HCT116 (cell line): Measurements from ENCODE around the gene SEC16A. TPM values are rescaled to one million over a fixed set of nuclear protein-coding genes. Genes with fewer than 3 reads are reported as not detected.

ENCODE experiments used
- ATAC-seq: fragments of 200-7000 bp; cut with Tn5 transposase; 2 replicates; pipeline ENCODE4 v1.9.1; 2020; ENCODE audit warnings: mild to moderate bottlenecking, moderate library complexity
- BruUV-seq: library from RNA; stranded (reverse); fragments of 400-500 nt; replicated peaks from 2 replicates; lab custom pipeline; 2021; lab: Mats Ljungman, UMichigan
- CTCF ChIA-PET: fragments of 300-600 bp; sonication (Branson Sonifier 250); formaldehyde crosslinking; loops from one replicate; lab custom pipeline; 2021; ENCODE audit warnings: antibody characterized with exemption; lab: Charles Lee
- POLR2A ChIA-PET: fragments of 300-600, 350-600 bp; sonication (Branson Sonifier 250); formaldehyde crosslinking; loops from one replicate; lab custom pipeline; 2021; ENCODE audit warnings: antibody characterized with exemption; lab: Charles Lee
- RAD21 ChIA-PET, 2 experiments: fragments of 300-600 bp; sonication (Branson Sonifier 250); formaldehyde crosslinking; loops; one replicate each; lab custom pipeline; 2023; ENCODE audit warnings: low total read pairs in 2 of 2; ENCODE audit not compliant: uncharacterized antibody in 2 of 2, unreplicated experiment in 2 of 2, low non-redundant PET in 1 of 2; lab: Charles Lee
- DNase-seq: peaks from one replicate; pipeline ENCODE4 v3.0.0-alpha.2; 2010; ENCODE audit warnings: low read depth, low spot score
- H2AFZ ChIP-seq: fragments of 200-600 bp; shearing (Covaris generic), sonication (generic); 2 replicates; pipeline ENCODE4 v1.6.1; 2017; ENCODE audit warnings: low read depth, mixed run types, mixed read lengths, antibody characterized with exemption, low read length; ENCODE audit not compliant: poor library complexity, severe bottlenecking
- H3K27ac ChIP-seq: 2 replicates; pipeline ENCODE4 v1.5.1; 2012; ENCODE audit warnings: low read depth, low read length
- H3K27me3 ChIP-seq: fragments of 200-600 bp; sonication (generic); 2 replicates; pipeline ENCODE4 v1.6.1; 2016; ENCODE audit warnings: mixed run types, low read length, mixed read lengths; ENCODE audit not compliant: insufficient read depth
- H3K36me3 ChIP-seq, 2 experiments: fragments of 200-500 bp in 1 of 2; fragments of 200-600 bp in 1 of 2; sonication (Bioruptor generic) in 1 of 2; sonication (generic) in 1 of 2; 2 replicates each; pipeline versions ENCODE4 v1.5.1 to v1.6.1; 2014 to 2016; ENCODE audit warnings: low read length in 2 of 2, inconsistent platforms in 1 of 2, mixed read lengths in 1 of 2, mixed run types in 1 of 2; ENCODE audit not compliant: insufficient read depth in 2 of 2, control insufficient read depth in 1 of 2
- H3K4me1 ChIP-seq, 2 experiments: fragments of 200-600 bp in 1 of 2; sonication (generic) in 1 of 2; 2 replicates each; pipeline versions ENCODE4 v1.5.1 to v1.6.1; 2012 to 2017; ENCODE audit warnings: low read length in 2 of 2, inconsistent platforms in 1 of 2, mild to moderate bottlenecking in 1 of 2, mixed read lengths in 1 of 2, mixed run types in 1 of 2, moderate library complexity in 1 of 2; ENCODE audit not compliant: insufficient read depth in 2 of 2, control insufficient read depth in 1 of 2
- H3K4me2 ChIP-seq: fragments of 200-600 bp; sonication (generic); 2 replicates; pipeline ENCODE4 v1.6.1; 2017; ENCODE audit warnings: mixed run types, low read length, mixed read lengths
- H3K4me3 ChIP-seq, 2 experiments: fragments of 200-600 bp in 1 of 2; sonication (generic) in 1 of 2; replicated peaks in 1 of 2; 2 replicates each; pipeline ENCODE4 v1.5.1; 2011 to 2016; ENCODE audit warnings: low read length in 2 of 2, control low read depth in 1 of 2, low read depth in 1 of 2, mild to moderate bottlenecking in 1 of 2, mixed read lengths in 1 of 2, mixed run types in 1 of 2
- H3K79me2 ChIP-seq: fragments of 200-600 bp; sonication (generic); 2 replicates; pipeline ENCODE4 v1.6.1; 2017; ENCODE audit warnings: mild to moderate bottlenecking, mixed run types, low read length, moderate library complexity, mixed read lengths; ENCODE audit not compliant: insufficient read depth
- H3K9ac ChIP-seq: fragments of 200-600 bp; sonication (generic); 2 replicates; pipeline ENCODE4 v1.6.1; 2016; ENCODE audit warnings: low read length, mixed read lengths
- H3K9me2 ChIP-seq: fragments of 200-600 bp; sonication (generic), shearing (Covaris generic); 2 replicates; pipeline ENCODE4 v1.6.1; 2017; ENCODE audit warnings: mixed run types, mild to moderate bottlenecking, moderate library complexity; ENCODE audit not compliant: insufficient read depth
- H3K9me3 ChIP-seq, 2 experiments: fragments of 200-500 bp in 1 of 2; fragments of 200-600 bp in 1 of 2; sonication (Bioruptor generic) in 1 of 2; sonication (generic) in 1 of 2; 2 replicates each; pipeline ENCODE4 v1.6.1; 2014 to 2017; ENCODE audit warnings: low read length in 2 of 2, mixed read lengths in 2 of 2, inconsistent platforms in 1 of 2, low read depth in 1 of 2, mild to moderate bottlenecking in 1 of 2, mixed run types in 1 of 2, moderate library complexity in 1 of 2; ENCODE audit not compliant: control insufficient read depth in 1 of 2, insufficient read depth in 1 of 2
- H4K20me1 ChIP-seq: fragments of 200-600 bp; sonication (generic), shearing (Covaris generic); 2 replicates; pipeline ENCODE4 v1.6.1; 2017; ENCODE audit warnings: mixed run types, mild to moderate bottlenecking, moderate library complexity; ENCODE audit not compliant: insufficient read depth
- ATF3 ChIP-seq: IDR thresholded peaks from 2 replicates; pipeline ENCODE4 v1.6.1; 2012
- CBX3 ChIP-seq: IDR thresholded peaks from 2 replicates; pipeline ENCODE4 v1.6.1; 2012; ENCODE audit warnings: low read depth
- CEBPB ChIP-seq: IDR thresholded peaks from 2 replicates; pipeline ENCODE4 v1.6.1; 2012; ENCODE audit warnings: low read depth
- CTCF ChIP-seq, 3 experiments: fragments of 200-600 bp in 1 of 3; sonication (generic) in 1 of 3; IDR thresholded peaks in 2 of 3; conservative IDR thresholded peaks in 1 of 3; 2 replicates each; pipeline ENCODE4 v1.5.1; 2012 to 2017; ENCODE audit warnings: low read depth in 2 of 3, low read length in 2 of 3, antibody characterized with exemption in 1 of 3, borderline replicate concordance in 1 of 3, control low read depth in 1 of 3, mild to moderate bottlenecking in 1 of 3, mixed read lengths in 1 of 3, mixed run types in 1 of 3, moderate library complexity in 1 of 3; ENCODE audit not compliant: insufficient read depth in 1 of 3
- EGR1 ChIP-seq: IDR thresholded peaks from 2 replicates; pipeline ENCODE4 v1.6.1; 2012; ENCODE audit warnings: low read depth
- ELF1 ChIP-seq: IDR thresholded peaks from 2 replicates; pipeline ENCODE4 v1.6.1; 2012; ENCODE audit warnings: low read depth, borderline replicate concordance
- FOSL1 ChIP-seq: IDR thresholded peaks from 2 replicates; pipeline ENCODE4 v1.6.1; 2012; ENCODE audit warnings: low read depth
- JUND ChIP-seq: IDR thresholded peaks from 2 replicates; pipeline ENCODE4 v1.6.1; 2012
- MAX ChIP-seq: IDR thresholded peaks from 2 replicates; pipeline ENCODE4 v1.6.1; 2012
- POLR2A ChIP-seq: IDR thresholded peaks from 2 replicates; pipeline ENCODE4 v1.7.0; 2011; ENCODE audit warnings: borderline replicate concordance; ENCODE audit not compliant: insufficient read depth, insufficient read length; ENCODE audit errors: extremely low read depth
- POLR2AphosphoS5 ChIP-seq: IDR thresholded peaks from 2 replicates; pipeline ENCODE4 v1.6.1; 2011; ENCODE audit warnings: mild to moderate bottlenecking, low read depth, low read length, moderate library complexity
- RAD21 ChIP-seq: IDR thresholded peaks from 2 replicates; pipeline ENCODE4 v1.6.1; 2012; ENCODE audit warnings: low read depth, mild to moderate bottlenecking
- REST ChIP-seq: IDR thresholded peaks from 2 replicates; pipeline ENCODE4 v1.6.1; 2012; ENCODE audit warnings: low read depth
- SIN3A ChIP-seq: IDR thresholded peaks from 2 replicates; pipeline ENCODE4 v1.6.1; 2012; ENCODE audit warnings: low read depth
- SP1 ChIP-seq: IDR thresholded peaks from 2 replicates; pipeline ENCODE4 v1.6.1; 2012; ENCODE audit warnings: low read depth
- TCF7L2 ChIP-seq: IDR thresholded peaks from 2 replicates; pipeline ENCODE4 v1.7.0; 2011; ENCODE audit warnings: borderline replicate concordance, inconsistent platforms; ENCODE audit not compliant: insufficient read depth, insufficient read length; ENCODE audit errors: extremely low read depth
- YY1 ChIP-seq: IDR thresholded peaks from 2 replicates; pipeline ENCODE4 v1.6.1; 2011; ENCODE audit warnings: low read length, low read depth, moderate library complexity, mild to moderate bottlenecking; ENCODE audit not compliant: insufficient replicate concordance; ENCODE audit errors: extremely low read depth
- ZNF274 ChIP-seq: fragments of 200-500 bp; sonication (Bioruptor generic); IDR thresholded peaks from 2 replicates; pipeline ENCODE4 v1.6.1; 2014; ENCODE audit warnings: mild to moderate bottlenecking, low read depth, low read length, inconsistent platforms
- intact Hi-C: fragments of 100-400 bp; cut with micrococcal nuclease; formaldehyde crosslinking; loops from 2 replicates; pipeline ENCODE4 v1.10.0; 2022
- total RNA-seq: library from RNA; stranded (reverse); gene quantifications from one replicate; pipeline ENCODE4 v1.2.1, GENCODE V29; 2021; ENCODE audit not compliant: unreplicated experiment

SEC16A gene
- total RNA-seq, 1 experiment from 2014 or later: 49.8 TPM

- TF ChIP-seq YY1: no peak
- no peak for TF ChIP-seq TCF7L2
- TF ChIP-seq POLR2A: no peak
- TF ChIP-seq RAD21: no peak
- no peak for TF ChIP-seq EGR1
- no peak for TF ChIP-seq CBX3
These were observed 16.5 kb upstream of the SEC16A start (continued) for GRCh38 chr9:136499071-136499934.

- Histone ChIP-seq H4K20me1 (no peaks in the 10 kb centered on the region), H3K4me2 (no peak overlapping the region), H3K27ac (no peak overlapping the region), H3K9me3 (no peaks in the 10 kb centered on the region), H3K36me3 (peaks cover 8 to 14% of the 10 kb centered on the region in 2 experiments; a peak in 3 of 4 replicates), H2AFZ (no peak overlapping the region), H3K79me2 (no peaks in the 10 kb centered on the region), H3K27me3 (no peaks in the 10 kb centered on the region), H3K9me2 (no peaks in the 10 kb centered on the region), H3K4me3 (no peak overlapping the region), H3K9ac (no peak overlapping the region), H3K4me1 (no peaks in the 10 kb centered on the region)
- ChIA-PET POLR2A (no interaction called here), CTCF (no interaction called here), RAD21 (no interaction called here)
- no TSS peak for BruUV-seq
- DNase-seq: no peak
- intact Hi-C loops: no loop called here
- ATAC-seq: no peak
- TF ChIP-seq ELF1 (no peak), POLR2AphosphoS5 (no peak), REST (no peak), TCF7L2 (no peak), SIN3A (no peak), POLR2A (no peak), ATF3 (no peak), ZNF274 (no peak), CEBPB (no peak), CTCF (IDR thresholded peaks at IDR 0.05 in 2 of 3, conservative IDR thresholded peaks at IDR 0.05 in 1 of 3; ENCODE audit: borderline replicate concordance in 1 of 3, insufficient read depth in 1 of 3, low read depth in 2 of 3, low read length in 2 of 3) (no peak), MAX (no peak), SP1 (no peak), JUND (no peak), FOSL1 (no peak)
These were observed 15.3 kb upstream of the SEC16A start for GRCh38 chr9:136497916-136498695.
